Measurements from ENCODE around the gene IGSF21. TPM values are rescaled to one million over a fixed set of nuclear protein-coding genes. Genes with fewer than 3 reads are reported as not detected.

Gene IGSF21
- total RNA-seq, 1 donor from 2014 or later, result 2.6 TPM

DNA sequence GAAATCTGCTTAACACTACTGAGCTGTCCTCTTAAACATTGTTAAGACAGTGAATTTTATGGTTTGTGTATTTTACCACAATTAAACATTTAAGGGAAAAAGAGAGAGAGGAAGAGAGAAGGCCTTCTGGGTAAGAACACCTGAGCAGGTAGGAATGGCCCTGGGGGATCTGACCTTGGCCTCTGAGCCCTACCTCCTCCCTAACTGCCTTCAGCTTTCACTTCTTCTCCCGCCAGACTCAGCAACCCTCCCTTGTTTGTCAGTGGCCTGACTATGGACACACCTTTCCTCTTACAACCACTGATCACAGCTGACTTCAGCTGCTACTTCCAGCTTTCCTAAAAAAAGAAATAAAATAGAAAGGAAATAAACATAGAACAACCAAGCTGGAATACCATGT is 13.5 kb upstream of the IGSF21 start:
- no peak for DNase-seq (ENCODE audit: low spot score)

DNA sequence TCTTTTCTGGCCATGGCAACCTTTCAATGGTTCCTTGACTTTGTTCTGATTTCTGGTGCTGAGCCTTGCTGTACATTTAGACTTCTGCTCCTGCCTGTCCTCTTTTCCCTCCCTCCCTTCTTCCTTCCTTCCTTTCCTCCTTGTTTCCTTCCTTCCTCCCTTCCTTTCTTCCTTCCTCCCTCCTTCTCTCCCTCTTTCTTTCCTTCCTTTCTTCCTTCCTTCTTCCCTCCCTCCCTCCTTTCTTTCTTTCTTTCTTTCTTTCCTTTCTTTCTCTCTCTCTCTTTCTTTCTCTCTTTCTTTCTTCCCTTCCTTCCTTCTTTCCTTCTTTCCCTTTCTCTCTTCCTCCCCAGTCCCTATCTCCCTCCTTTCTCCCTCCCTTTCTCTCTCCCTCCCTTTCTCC is 10.4 kb upstream of the IGSF21 start:
- no peak for DNase-seq (ENCODE audit: low spot score)

DNA sequence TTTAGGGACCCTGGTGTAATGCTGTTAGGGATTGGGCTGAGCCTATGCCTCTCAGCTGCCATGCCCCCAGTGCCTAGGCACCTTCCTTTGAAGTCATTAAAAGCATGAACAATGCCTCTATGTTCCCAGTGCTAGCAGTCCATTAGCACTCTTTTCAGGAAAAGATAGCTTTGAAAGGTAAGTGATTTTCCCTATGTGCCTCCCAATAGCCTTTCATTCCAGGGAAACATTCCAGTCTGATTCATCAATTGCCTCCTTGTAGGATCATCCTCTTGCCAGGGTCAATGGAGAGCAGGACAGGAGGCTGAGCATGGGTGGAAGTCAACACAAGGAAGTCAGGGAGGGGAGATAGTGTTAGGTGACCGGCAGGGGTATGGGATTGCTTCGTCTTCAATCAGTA is 8.6 kb upstream of the IGSF21 start:
- no peak for DNase-seq (ENCODE audit: low spot score)

DNA sequence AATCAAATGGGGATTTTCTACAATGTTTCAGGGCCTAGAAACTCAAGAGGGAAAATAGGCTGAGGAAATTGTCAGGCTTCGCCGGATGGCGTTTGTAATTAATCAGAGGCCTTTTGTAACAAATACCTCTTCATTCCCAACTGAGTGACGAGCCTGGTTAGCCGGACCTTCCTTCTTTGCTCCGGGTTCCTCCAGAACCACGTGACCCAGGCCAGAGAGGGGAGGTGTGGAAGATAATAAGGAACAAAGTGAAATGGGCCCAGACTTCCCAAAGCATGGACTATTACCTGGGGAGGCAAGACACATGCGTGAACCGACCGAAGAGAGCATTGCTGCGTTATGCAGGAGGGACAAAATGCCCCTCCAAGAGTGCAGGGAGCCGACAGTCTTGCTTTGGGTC is 7.5 kb upstream of the IGSF21 start:
- DNase-seq (ENCODE audit: low spot score), result no peak

DNA sequence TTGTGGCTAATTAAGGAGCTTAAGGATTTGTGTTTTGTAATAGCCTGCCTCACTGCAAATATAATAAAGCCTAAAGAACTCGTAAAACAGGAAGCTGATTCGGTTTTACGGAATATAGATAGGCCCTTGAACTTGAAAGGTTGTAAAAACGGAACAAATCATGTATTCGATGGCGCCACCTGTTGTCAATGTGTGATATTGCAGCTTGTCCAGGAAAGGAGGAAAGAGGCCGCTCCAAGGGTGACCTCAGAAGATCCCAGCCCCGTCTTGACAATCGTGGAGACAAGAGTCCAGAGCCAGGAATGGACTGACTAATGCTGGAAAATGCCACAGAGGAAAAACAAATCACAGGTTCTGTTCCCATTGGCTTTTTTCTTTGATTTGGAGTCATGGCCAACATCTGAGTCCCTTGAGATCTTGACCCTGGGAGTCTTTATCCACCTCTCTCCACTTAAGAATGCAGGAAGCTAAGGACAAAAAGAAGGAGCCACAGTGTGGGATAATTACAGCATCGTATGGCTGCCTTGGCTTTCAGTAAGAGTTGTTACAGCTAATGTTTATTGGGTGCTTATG is 7.0 kb upstream of the IGSF21 start:
- DNase-seq (ENCODE audit: low spot score), result no peak

DNA sequence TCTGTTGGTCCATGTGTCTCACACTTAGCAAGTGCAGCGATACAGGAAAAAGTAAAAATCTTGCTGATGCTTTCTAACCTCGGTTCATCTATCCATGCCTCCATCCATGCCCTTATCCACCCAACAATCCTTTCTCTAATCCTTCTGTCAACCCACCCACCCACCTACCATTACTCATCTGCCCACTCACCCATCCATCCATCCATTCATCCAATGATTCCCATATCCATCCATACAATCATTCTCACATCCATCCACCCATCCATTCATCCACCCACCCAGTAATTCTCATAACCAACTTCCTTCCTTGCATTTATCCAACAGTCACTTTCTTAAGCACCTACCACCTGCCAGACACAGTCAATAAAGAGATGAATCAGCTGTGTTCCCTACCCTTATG is 6.1 kb upstream of the IGSF21 start:
- no peak for DNase-seq (ENCODE audit: low spot score)

DNA sequence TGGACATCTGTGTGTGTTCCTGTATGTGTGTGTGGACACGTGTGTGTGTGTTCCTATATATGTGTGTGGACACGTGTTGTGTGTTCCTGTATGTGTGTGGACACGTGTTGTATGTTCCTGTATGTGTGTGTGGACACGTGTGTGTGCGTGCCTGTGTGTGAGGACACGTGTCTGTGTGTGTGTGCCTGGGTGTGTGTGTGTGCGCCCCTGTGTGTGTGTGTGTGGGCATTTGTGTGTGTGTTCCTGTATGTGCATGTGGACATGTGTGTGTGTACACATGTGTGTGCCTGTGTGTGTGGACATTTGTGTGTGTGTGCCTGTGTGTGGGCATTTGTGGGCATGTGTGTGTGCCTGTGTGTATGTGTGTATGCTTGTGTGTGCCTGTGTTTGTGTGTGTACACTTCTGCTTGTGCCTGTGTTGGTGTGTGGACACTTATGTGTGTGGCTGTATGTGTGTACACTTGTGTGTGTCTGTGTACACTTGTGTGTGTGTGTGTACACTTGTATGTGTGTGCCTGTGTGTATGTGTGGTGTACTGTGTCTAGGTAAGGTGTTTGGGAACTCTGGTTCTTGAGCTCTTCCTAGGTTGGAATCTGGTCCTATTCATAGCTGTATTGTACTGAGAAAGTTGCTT is 3.7 kb upstream of the IGSF21 start:
- DNase-seq (ENCODE audit: low spot score), result no peak

DNA sequence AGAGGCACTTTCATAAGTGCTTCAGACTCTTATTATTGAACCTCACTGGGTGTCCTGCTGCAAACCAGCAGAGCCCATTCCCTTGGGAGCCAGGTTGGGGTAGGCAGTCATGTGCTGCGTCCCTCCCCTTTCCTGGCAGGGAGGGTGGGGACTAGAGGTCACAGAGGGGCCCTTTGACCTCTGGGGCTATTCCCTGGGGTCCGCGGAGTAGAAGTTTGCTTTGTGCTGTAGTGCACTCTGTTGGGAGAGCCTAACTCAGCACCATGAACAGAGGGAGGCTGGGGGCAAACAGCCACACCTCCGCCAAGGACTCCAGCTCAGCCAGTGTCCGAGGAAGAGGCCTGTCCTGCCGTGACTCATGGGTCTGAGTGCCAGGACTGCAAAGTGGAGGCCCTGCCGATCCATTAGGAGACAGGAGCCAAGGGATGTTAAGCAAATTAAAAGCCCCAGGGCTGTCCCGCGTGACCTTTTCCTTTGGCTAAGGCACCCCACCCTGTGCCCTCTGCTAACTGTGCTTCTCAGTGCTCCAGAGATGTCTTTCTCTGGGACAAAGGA is 3.0 kb upstream of the IGSF21 start:
- DNase-seq (ENCODE audit: low spot score), result no peak

DNA sequence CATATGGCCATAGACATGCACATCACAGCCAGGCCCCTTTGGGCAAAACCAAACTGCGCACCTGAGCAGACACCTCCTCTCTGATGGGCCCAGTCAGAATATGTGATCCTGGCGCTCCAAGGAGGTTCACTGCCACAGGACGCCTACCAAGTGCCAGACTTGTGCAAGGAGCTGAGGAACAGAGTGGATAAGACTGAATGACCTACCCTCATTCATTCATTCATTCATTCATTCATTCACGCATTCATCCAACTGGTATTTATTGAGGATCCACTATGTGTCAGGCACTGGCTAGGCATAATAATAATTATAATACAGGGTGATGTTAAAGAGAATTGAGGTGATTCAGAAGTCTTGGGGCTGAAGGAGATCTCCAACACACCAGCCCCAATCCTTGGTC is 2.4 kb upstream of the IGSF21 start:
- DNase-seq (ENCODE audit: low spot score), result no peak

DNA sequence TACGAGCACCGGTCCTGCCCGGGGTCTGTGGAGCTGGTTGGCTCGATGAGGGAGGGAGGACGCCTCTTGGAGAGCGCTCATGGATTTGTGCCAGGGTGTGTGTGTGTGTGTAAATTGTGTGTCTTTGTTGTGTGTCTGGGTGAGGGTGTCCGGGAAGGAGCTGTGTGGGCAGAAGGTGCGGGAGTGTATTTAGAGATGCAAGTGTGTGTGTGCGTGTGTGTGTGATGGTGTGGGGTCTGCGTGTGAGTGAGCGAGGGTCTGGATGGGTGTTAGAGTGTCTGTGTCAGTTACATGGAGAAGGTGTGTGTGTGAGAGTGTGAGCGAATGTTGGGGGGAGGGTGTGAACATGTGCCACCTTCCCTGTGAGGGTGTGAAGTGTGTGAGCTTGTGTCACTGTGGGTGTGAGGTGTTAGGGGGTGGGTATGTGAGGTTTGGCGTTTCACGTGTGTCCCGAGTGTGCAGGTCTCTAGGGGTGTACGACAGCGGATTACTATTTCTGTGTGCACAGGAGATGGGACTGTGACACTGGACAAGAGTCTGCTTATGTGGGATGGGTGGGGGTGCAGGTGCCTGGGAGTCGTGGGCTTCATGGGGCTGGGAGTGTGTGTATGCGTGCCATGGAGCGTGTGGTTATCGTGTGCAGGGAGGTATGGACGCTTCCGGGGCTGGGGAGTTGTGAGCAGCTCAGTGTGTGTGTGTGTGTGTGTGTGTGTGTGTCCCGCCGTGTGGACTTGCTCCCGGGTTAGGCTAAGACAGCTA is 880 bp downstream of the IGSF21 start:
- DNase-seq (ENCODE audit: low spot score), result no peak

DNA sequence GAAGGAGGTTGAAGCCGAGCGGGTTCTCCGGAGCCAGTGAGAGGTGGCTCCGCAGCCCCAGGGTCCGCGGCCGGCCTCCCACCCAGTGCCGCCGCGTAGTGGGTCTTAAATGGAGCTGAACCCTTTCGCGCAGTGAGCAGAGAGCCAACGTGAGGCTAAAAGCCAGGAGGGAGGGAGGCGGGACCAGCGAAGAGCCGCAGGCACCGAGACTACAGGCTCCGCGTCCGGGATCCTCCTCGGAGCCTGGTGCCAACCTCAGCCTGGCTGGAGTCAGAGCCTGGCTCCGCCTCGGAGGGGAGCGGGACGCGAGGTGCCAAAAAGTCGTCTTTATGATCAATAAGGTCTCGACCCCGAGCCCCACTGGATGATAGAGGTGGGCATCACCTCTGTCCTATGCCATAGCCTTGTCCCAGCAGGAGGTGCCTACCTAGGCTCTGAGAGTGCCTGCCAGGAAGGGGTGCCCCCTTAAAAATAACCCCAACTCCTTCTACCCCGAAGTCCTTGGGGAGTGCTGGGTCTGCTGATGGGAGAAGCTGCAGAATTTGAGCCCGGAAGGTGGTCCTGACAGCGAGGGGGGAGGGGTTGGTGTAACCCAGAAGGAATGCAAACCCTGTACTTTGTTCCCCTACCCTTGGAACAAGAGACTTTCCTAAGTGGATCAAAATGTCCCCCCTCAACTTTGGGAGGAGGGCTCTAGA is 1.6 kb downstream of the IGSF21 start:
- no peak for DNase-seq (ENCODE audit: low spot score)

DNA sequence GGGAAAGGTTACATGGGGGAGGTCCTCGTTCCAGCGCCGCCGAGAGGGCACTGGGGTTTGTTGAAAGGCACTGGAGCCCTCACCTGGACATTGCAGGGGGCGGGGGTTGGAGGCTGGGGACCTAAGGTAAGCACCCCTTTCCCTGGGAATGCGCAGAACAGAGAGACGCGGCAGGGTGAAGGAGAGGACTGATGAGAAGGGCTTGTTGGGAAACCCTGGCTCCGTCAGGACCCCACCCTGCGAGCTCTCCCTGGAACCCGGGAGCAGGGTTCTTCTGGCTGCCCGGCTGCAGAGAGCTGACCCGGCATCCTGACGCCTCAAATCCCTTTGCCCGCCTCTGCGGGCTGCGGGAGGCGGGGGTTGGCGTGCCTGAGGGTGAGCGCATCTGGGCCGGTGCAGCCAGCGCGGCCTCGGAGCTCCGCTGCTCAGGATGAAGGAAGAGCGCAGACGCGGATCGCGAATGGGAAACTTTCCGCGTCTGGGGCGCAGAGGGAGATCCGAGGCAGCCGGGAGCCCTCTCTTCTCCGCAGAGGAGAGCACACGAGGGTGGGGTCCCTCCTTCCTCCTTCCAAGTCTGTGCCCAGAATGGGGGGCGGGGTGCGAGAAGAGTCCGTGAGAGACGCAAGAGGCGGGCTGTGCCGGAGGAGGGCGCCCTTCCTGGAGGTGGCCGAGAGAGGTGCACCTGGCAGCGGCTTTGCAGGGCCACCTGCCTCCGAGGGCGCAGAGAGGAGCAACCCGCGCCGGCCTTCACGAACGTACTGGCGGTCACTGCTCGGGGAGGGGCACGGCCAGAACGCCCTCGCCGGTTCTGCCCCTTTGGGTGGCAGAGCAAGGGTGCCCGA is 2.4 kb downstream of the IGSF21 start:
- no peak for DNase-seq (ENCODE audit: low spot score)

DNA sequence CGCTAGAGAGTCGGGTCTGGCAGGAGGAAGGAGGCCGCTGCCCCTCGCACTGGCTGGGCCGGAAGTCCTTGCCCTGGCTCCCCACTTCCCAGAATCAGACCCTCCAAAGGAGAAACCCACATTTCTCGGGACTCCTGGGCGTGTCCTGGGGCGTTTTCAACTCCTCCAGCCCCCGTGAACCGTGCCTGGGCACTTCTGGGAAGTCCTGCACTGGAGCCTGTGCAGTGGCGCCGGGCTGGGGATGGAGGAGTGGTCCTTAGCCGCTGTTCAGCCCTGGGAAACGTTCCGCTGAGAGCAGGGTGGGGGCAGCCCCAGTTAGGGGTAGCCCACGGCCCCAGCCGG is 3.0 kb downstream of the IGSF21 start:
- DNase-seq (ENCODE audit: low spot score), result no peak

DNA sequence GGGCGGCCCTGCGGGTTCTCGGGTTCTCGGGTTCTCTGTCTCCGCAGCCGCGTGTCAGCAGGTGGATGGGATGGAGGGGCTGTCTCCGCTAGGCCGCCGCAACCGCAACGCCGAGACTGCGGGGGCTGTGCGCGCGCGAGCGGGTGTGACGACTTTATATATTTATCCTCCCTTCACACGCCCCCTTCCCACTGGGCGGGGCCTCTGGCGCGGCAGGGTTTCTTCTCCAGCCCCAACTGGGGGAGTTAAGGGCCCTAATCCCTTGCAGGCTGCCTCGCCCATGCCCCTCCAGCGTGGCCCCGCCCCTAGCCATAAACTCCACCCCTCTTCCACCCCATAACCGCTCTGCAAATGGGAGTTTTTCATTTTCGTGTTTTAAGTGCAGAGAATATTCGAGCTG is 3.4 kb downstream of the IGSF21 start:
- DNase-seq (ENCODE audit: low spot score), result no peak

DNA sequence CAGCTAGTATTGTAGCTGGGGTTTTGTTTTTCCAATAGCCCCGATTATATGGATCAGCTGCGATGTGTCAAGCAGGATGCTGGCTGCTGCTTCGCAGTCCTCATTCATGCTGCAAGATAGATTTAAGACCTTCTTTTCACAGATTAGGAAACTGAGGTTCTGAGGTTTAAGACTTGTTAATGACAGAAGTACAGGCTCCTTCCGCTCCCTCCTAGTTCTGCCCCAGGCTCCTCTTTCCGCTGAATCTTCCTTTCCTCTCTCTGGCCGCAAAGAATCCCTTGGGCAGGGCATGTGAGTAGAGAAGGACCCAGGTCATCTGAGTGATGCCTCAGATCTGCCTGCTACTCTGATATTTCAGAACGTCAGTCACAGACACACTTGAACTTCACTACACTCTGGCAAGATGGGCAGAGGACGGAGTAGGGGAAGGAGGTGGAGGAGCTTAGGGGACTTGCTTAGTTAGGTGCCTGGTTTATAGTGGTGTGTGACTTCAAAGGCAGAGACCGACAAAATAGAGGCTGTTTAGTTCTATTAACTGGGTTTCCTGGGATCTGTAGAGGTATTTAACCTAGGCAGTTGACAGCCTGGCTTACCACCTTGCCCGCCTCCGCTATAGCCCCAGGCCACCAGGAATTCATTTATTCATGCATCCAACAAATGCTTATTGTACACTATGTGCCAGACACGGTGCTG is 4.2 kb downstream of the IGSF21 start:
- no peak for DNase-seq (ENCODE audit: low spot score)

DNA sequence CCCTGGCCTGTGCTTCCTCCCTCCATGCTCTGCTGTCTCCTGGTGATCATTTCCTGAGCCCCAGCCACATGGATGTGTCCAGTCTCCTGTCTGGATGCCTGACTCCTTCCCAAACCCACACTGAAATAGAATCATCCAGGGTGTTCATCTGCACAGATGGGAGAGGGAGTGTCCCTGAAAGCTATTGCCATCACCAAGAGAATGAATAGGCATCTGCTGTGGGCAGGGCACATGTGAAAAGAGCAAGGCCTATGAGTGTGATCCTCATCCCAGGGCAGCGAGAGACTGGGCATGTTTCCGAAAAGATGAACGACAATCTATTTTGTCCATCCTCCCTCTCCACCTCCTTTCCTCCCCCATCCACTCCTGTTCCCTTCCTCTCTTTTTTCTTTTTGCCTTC is 5.0 kb downstream of the IGSF21 start:
- no peak for DNase-seq (ENCODE audit: low spot score)

DNA sequence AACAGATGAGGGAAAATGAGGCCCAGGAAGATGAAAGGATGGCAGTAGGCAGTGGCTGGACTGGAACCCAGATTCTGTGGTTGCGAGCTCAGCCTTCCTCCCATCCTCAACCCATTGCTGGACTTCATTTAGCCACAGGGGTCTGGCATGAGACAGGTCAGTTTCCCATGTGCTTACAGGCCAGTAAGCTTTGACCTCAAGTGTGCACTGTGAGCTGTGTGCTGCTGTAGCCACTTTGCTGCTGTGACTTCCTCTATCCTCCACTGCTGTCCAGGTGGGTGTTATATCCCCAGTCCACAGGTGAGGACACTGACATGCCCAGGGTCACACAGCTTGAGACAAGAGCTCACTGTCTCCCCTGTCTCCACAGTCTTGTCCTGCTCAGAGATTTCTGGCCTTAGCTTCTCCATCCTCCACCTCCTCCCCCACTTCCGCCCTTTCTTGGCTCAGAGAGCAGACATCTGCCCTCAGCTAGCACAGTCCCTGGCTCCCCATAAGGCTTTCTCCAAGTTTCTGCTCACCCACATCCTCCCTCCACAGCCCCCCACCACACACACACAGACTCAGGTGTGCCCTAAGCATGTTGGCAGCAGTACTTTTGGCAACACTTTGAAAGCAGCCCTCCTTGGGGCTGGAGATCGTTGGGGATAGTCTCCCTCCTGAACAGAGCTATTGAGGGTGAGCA is 7.3 kb downstream of the IGSF21 start:
- DNase-seq (ENCODE audit: low spot score), result no peak

DNA sequence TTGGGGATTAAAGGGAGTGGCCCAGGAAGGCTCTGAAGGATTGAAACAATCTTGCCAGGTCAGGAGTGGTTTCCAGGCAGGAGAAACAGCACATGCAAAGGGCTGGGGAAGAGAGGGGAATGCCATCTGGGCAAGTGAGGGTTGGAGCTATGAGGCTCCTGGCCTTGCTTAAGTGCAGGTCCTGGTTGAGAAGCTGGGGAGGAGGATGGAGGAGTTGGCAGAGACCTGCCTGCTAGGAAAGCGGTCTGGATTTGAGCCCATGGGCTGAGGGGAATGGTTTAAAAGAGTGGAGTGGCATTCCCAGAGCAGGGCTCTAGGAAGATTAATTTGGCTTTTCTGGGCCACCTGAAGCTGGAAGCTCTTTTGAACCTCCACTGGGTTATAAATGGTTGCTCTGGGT is 9.2 kb downstream of the IGSF21 start:
- DNase-seq (ENCODE audit: low spot score), result no peak

DNA sequence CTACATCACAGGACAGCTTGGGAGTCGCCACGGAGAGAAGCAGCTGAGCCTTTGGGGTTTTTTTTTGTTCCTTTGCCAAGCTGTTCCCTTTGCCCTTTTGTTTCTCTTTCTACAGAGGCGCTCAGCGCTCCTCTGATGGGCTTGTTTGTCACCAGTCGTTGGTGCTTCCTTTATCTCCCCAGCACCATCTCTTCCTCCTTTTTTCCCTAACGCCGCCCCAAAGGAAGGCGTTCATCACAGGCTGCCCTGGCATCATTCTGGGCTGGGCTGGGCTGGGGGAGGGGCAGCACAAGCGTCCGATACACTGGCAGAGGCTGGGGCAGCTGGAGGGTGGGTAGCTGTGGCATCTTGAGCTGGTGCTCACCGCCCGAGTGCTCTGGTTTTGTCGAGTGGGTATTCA is 10.5 kb downstream of the IGSF21 start:
- no peak for DNase-seq (ENCODE audit: low spot score)

DNA sequence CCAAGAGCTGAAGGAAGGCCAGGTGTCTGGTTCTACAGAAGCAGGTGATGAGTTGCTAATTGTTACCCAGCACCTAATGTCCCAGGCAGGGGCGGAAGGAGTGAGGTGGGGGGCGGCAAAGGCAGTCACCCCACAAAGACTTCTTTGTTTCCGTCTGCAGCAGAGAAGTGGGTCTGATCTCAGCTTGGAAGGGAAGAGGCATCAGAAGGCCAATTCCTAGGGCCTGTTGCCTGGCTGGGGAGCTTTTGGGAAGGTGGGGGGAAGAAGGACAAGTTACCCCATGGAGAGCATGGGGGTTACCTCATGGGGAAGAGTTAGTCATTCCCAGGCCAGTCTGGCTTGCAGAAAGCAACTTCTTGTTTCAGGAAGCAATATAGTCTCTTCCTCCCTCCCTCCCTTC is 10.9 kb downstream of the IGSF21 start:
- no peak for DNase-seq (ENCODE audit: low spot score)

Data from mesenteric fat pad (tissue), 1 donor.